Nephron (organoid): Measurements from ENCODE around the gene PDGFA.

Source experiments
- H3K27ac Mint-ChIP-seq, 3 experiments: 2 replicates each; pipeline ENCODE4 v1.8.0; 2020; ENCODE audit warnings: mixed read lengths in 3 of 3, mild to moderate bottlenecking in 2 of 3, moderate library complexity in 1 of 3
- H3K27me3 Mint-ChIP-seq: 2 replicates; pipeline ENCODE4 v1.8.0; 2021; ENCODE audit warnings: low read depth, mild to moderate bottlenecking, moderate library complexity, mixed read lengths
- H3K36me3 Mint-ChIP-seq: 2 replicates; pipeline ENCODE4 v1.8.0; 2020; ENCODE audit warnings: low read depth, mixed read lengths
- H3K4me1 Mint-ChIP-seq: 2 replicates; pipeline ENCODE4 v1.8.0; 2020; ENCODE audit warnings: mixed read lengths
- H3K4me3 Mint-ChIP-seq, 3 experiments: 2 replicates each; pipeline ENCODE4 v1.8.0; 2020; ENCODE audit warnings: mild to moderate bottlenecking in 3 of 3, mixed read lengths in 3 of 3, moderate library complexity in 2 of 3
- H3K9me3 Mint-ChIP-seq: 2 replicates; pipeline ENCODE4 v1.8.0; 2020; ENCODE audit warnings: mixed read lengths
- TF ChIP-seq, protein P1 (sequence below), 3 experiments: fragments of 200-600 bp; sonication (generic); IDR thresholded peaks; one replicate each; pipeline ENCODE4 v1.5.0; 2021; ENCODE audit warnings: antibody characterized with exemption in 3 of 3; ENCODE audit not compliant: unreplicated experiment in 3 of 3

PDGFA gene

GRCh38 chr7:506921-507622, 12.6 kb downstream of the PDGFA start:
- H3K9me3 Mint-ChIP-seq = no peaks in the 10 kb centered on the region
- peaks cover 20% of the 10 kb centered on the region for H3K4me1 Mint-ChIP-seq
- TF ChIP-seq, protein P1, sequence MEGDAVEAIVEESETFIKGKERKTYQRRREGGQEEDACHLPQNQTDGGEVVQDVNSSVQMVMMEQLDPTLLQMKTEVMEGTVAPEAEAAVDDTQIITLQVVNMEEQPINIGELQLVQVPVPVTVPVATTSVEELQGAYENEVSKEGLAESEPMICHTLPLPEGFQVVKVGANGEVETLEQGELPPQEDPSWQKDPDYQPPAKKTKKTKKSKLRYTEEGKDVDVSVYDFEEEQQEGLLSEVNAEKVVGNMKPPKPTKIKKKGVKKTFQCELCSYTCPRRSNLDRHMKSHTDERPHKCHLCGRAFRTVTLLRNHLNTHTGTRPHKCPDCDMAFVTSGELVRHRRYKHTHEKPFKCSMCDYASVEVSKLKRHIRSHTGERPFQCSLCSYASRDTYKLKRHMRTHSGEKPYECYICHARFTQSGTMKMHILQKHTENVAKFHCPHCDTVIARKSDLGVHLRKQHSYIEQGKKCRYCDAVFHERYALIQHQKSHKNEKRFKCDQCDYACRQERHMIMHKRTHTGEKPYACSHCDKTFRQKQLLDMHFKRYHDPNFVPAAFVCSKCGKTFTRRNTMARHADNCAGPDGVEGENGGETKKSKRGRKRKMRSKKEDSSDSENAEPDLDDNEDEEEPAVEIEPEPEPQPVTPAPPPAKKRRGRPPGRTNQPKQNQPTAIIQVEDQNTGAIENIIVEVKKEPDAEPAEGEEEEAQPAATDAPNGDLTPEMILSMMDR (IDR thresholded peaks at IDR 0.05; ENCODE audit: unreplicated experiment in 3 of 3) = no peak
- peaks cover 4% of the 10 kb centered on the region for H3K27me3 Mint-ChIP-seq
- peaks cover 9% of the 10 kb centered on the region for H3K36me3 Mint-ChIP-seq
- H3K4me3 Mint-ChIP-seq = no peak overlapping the region
- no peak overlapping the region for H3K27ac Mint-ChIP-seq

DNA sequence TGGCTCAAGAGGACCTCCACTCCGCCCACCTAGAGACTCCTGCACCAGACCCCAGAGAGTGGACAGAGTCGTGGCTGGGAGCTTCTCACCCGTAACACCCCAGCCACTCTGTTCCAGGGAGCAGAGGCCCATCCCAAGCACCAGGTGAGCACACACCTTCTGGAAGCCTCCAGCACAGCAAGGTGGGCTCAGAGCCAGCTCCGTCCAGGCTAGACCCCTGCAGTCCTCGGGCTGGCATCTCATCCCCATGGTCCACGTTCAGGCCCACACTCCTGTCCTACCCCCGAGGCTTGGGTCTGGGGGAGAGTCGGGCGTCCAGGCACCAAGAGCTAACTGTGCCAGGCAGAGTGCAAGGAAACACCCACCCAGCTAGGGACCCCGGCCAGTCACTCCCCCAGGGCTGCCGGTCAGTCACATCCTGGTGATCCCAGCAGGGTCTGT, 13.2 kb downstream of the PDGFA start:
- H3K36me3 Mint-ChIP-seq = peaks cover 9% of the 10 kb centered on the region
- TF ChIP-seq, protein P1 (IDR thresholded peaks at IDR 0.05; ENCODE audit: unreplicated experiment in 3 of 3) = no peak
- no peaks in the 10 kb centered on the region for H3K9me3 Mint-ChIP-seq
- H3K4me1 Mint-ChIP-seq = peaks cover 20% of the 10 kb centered on the region
- H3K27me3 Mint-ChIP-seq = peaks cover 4% of the 10 kb centered on the region
- H3K27ac Mint-ChIP-seq = no peak overlapping the region
- no peak overlapping the region for H3K4me3 Mint-ChIP-seq

DNA sequence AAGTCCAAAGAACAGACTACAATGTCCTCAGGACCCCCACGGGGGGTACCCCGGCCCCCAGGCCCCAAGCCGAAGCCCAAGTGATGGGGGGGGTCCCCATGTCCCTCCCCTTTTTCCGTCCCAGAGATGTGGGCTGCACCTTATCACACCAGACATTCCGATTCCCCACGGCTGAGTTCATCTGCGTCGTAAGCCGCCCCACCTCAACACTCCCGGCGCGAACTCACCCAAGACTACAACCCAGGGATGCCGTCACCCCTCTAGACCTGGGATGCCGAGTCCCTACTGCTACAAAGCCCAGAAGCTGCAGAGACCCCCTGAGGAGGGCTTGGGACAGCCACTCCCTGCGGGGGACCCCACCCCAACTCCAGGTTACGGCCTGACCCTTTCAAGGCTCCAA, 14.5 kb downstream of the PDGFA start:
- H3K36me3 Mint-ChIP-seq = peaks cover 15% of the 10 kb centered on the region
- H3K27ac Mint-ChIP-seq = peak overlapping the region in 2 of 3 experiments; percentile 55 to 87

DNA sequence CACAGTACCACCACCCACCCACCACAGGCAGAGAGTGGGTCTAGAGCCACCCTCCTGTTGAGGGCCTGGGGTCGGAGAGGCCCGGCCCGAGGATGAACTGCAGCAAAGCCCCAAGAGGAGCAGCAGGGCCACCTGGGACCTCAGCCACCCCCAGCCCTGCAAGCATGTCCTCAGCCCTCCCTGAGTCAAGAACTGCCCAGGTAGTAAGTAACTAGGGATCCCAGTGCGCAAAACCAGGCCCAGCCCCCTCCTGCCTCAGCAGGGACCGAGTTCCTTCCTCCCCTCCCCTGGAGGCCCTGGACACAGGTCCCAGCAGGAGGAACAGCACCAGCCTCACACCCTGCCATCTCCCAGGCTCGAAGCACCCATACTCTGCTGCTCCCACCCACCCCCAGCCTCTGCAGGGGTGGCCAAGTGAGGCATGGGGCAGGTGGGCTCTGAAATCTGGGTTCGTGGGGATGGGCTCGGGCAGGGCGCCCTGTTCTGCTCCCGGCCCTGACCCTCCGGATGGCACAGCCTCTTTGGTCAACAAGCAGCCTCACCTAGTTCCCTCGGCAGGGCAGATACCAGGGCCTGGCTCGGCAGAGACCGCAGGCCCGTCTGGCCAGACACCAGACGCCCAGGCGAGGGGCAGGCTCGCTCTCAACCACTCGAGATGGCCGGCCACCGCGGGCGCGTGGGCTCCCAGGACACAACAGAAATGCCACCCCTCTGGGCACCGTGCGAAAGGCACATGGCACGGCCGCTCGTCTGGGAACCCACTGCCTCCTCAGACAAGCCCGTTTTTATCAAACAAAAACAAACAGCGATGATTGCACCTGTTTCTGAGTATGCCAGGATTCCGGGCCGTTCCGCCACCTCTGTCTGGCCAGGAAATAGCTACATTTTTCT, 15.2 kb downstream of the PDGFA start:
- Mint-ChIP-seq H3K4me1 (peaks cover 20% of the 10 kb centered on the region), H3K36me3 (peaks cover 21% of the 10 kb centered on the region), H3K4me3 (no peak overlapping the region), H3K27ac (peak overlapping the region; percentile 68 to 96 (median 77)), H3K9me3 (no peaks in the 10 kb centered on the region), H3K27me3 (peaks cover 4% of the 10 kb centered on the region)
- TF ChIP-seq, protein P1 (IDR thresholded peaks at IDR 0.05; ENCODE audit: unreplicated experiment in 3 of 3) = no peak

More for the DNA sequence above, 14.5 kb downstream of the PDGFA start:
- peaks cover 20% of the 10 kb centered on the region for H3K4me1 Mint-ChIP-seq
- peaks cover 4% of the 10 kb centered on the region for H3K27me3 Mint-ChIP-seq
- H3K4me3 Mint-ChIP-seq = peak overlapping the region in 1 of 3 experiments; percentile 29
- no peaks in the 10 kb centered on the region for H3K9me3 Mint-ChIP-seq
- TF ChIP-seq, protein P1 (IDR thresholded peaks at IDR 0.05; ENCODE audit: unreplicated experiment in 3 of 3) = no peak

GRCh38 chr7:503575-504111, 16.0 kb downstream of the PDGFA start:
- Mint-ChIP-seq H3K36me3 (peaks cover 21% of the 10 kb centered on the region), H3K27ac (peak overlapping the region; percentile 68 to 96 (median 77)), H3K4me3 (no peak overlapping the region), H3K27me3 (peaks cover 4% of the 10 kb centered on the region), H3K4me1 (peaks cover 20% of the 10 kb centered on the region), H3K9me3 (no peaks in the 10 kb centered on the region)
- TF ChIP-seq, protein P1 (IDR thresholded peaks at IDR 0.05; ENCODE audit: unreplicated experiment in 3 of 3) = no peak
